NCI-H526 treated with DMSO at 0.1 percent for 48 hours (cell line): ENCODE data around the gene GRM8.

Experiments
- DNase-seq: peaks from one replicate; lab custom pipeline; 2025; lab: John Stamatoyannopoulos, UW

Gene GRM8

DNA sequence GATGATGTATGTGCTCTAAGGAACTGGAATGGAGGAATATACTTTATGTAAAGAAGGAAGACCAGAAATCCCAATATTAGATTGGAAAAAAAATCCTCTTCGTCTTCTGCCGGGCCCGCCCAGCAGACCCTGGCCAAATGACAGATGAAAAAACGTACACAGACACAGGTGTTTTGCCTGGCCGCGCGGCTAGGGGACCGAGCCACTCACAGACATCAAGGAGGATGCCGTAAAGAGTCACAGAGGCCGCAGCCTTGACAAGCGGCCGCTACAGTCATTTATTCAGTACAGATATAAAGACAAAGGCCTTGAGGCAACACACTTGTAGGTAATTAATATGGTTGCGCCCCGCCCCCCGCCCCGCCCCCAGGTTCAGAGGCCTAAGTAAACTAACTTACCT, 594.1 kb downstream of the GRM8 start:
- no peak for DNase-seq

- no peak for DNase-seq
Measured at GRCh38 chr7:126657599-126658358, 595.0 kb downstream of the GRM8 start.

DNA sequence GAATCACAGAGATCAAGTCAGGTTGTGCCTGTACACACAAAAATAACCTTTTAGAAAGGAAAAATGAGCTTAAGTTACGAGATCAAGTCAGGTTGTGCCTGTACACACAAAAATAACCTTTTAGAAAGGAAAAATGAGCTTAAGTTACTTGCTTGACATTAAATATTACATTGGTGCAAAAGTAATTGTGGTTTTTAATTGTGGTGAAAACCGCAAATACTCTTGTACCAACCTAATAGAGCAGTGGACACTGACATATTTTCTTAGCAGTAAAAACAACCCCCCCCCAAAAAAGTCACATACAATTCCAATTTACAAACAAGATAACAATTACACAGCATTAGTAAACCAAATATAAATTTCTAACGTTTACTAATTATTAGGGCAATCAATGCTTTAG, 595.6 kb downstream of the GRM8 start:
- no peak for DNase-seq

DNA sequence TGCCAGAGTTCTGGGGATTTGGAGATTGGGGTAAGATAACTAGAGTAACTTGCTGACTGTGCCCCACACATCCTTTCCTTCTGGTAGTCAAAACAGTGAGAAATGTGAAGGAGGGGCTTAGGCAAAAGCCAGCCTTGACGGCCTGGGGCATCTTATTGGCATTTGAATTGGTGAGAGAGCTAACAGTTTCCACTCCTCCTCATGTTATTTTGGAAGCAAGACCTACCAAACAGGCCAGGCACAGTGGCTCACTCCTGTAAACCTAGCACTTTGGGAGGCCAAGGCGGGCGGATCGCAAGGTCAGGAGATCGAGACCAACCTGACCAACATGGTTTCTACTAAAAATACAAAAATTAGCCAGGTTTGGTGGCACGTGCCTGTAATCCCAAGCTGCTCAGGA, 596.6 kb downstream of the GRM8 start:
- DNase-seq, result no peak

- no peak for DNase-seq
Measured at GRCh38 chr7:126637538-126637937, 615.2 kb downstream of the GRM8 start.

GRCh38 chr7:126635545-126635944, 617.2 kb downstream of the GRM8 start:
- peak; percentile 62 for DNase-seq

DNA sequence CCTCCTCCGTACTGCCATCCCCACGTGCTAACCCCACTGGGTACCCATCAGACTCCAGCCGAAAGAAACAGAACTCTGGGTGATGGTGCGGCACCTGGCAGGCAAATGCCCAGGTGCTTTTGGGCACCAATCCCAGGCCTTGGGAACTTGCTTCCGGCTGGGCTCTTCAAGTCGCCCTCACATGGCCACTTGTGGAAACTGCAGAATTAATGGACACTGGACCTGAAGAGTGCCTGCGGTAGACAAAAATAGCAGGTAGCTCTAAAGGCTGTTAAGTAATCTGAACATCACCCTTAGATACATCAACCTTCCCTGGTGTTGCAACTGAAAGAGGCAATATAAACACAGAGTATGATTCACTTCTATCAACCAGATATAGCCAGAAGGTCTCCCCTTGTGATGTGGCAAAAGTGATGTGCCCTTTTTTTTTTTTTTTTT, 644.4 kb downstream of the GRM8 start:
- peak; percentile 31 for DNase-seq

DNA sequence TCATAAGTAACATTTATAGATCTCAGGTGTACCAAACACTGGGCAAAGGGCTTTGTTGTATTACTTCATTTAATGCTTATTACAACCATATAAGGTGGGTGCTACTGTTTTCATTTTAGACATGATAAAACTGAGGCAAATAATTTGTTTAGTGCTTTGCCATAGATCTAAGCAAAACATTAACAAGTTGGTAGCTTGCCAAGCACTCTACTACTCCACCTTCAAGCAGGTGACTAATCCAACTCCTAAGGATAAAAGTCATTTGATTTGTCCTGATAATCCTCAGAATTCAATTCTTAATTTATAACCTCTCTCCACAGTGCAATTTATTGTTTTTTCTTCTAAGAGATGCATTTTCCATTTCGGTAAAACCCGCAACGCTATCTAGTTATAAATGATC, 646.4 kb downstream of the GRM8 start:
- DNase-seq, result no peak

DNA sequence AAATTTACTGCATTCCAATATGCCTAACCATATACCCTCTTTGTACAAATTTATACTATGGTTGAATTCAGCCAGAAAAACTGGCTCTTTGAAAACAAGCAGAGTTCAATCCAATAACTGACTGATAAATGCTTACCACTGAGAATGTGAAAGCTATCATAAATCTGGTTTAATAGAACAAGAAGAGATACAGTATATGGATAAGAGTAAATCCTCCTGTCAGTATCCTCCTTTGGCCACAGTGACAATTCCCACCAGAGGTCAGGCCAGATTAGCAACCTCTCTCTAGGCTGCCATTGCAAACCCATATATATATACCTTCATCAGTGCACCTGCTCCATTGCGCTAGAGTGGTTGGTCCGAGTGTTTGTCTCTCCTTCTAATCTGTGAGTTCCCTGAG, 647.2 kb downstream of the GRM8 start:
- DNase-seq, result no peak

DNA sequence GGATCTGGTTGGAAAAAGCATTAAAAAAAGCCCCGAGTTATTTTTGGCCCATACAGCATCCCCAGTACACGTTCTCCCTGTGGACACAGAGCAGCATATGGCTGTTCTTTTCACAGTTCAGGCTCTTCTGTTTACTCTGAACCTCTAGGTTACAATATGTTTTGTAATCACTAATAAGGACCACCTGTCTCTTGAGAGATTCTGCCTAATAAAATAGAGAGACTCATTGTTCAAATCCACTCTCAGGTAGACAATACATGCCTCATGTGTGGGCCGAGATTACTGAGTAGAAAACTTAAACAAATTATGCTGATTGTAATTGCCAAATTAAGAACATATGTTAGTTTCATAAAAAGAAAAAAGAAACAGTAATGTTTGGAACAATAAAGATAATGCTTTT, 647.7 kb downstream of the GRM8 start:
- no peak for DNase-seq

GRCh38 chr7:126589068-126589684, 663.6 kb downstream of the GRM8 start:
- no peak for DNase-seq

DNA sequence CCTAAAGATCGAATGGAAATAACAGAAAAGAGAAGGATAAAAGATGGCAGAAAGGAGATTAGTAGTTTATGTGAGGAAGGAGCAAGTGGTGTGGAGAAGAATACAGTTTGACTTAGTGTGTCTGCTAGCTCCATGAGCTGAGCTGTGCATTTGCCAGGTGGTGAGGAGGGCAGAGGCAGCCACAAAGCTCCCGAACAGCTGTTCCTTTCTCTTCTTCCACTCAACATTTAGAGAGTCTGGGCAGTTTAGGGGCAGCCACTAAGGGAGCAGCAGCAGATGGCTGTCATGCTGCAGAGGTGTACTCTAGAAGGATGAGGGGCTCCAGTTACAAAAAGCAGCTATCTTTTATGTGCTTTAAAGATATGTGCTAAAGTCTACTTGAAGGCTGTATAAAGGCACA, 674.4 kb downstream of the GRM8 start:
- no peak for DNase-seq

- no peak for DNase-seq
Measured at GRCh38 chr7:126574276-126575250, 678.2 kb downstream of the GRM8 start.

DNA sequence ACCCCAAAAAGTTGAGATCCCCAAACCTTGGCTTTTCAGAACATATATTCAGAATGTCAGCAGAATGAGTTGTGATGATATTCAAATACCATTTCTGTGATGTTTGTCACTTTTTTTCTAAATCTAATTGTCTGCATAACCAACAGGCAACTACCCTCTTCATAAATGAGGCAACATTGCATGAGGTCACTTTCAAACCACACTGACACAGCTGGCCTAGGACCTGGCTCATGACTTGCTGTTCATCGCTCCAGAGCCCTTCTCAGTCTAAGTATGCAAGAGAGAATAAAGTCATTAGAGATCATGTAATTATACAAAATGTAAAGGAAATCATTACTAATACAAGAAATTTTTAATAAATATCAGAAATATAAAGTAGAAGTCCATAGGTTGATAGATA, 681.9 kb downstream of the GRM8 start:
- no peak for DNase-seq

GRCh38 chr7:126569402-126569801, 683.3 kb downstream of the GRM8 start:
- no peak for DNase-seq

DNA sequence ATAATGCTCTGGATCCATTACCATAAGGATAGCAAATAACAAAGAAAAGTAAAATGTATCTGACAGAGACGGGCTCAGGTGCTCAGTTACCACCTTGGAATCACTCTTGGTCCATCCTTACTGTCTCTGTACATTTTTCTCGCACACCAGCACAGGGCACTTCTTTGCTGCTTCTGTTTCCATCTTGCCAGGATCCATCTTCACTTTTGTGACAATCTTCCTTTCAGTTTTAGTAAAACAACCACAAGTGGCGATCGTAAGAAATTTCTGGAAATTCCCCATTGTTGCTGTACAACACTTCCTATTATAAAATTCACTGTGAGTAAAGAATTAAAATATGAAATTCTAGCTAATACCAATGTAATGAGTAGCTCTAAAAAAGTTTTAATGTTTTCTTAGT, 695.5 kb downstream of the GRM8 start:
- no peak for DNase-seq

DNA sequence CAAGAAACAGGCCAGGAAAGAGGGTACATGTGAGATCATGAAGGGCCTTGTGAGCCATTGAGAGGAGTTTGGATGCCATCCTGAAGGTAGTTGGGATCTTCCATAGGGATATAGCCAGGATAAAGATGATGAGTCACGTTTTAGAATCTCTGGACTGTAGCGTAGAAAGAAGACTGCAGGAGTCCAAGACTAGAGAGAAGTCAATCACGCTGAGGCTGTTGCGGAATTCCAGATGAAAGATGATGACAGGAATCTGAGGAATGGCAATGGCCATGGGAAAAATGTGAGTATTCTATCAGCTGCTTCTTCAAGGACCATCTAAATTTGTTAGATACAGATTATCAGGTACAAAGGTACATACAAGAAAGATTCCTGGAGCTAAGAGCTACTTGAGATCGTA, 711.3 kb downstream of the GRM8 start:
- DNase-seq, result no peak

GRCh38 chr7:126535176-126535575, 717.6 kb downstream of the GRM8 start:
- no peak for DNase-seq

- DNase-seq, result no peak
Measured at GRCh38 chr7:126533715-126534114, 719.0 kb downstream of the GRM8 start.

- DNase-seq, result no peak
Measured at GRCh38 chr7:126529833-126530232, 722.9 kb downstream of the GRM8 start.

DNA sequence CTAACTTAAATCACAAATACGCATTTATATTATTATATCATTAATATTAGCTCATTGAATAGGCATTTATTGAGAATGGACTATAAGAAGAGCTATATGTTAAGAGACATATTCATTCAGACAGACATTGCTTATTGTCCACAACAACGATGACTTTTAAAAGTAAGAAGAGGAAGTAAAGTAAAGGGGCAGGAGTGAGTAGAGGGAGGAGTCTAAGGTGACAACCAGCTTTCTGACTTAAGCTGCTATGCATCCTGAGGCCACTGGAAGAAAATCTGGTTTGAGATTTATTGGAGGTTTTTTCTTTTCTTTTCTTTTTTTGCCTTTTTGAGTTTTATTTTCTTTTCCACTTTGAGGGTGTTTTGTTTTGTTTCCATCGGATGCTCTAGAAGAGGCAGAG, 723.5 kb downstream of the GRM8 start:
- DNase-seq, result no peak

- DNase-seq, result no peak
Measured at GRCh38 chr7:126525906-126526305, 726.8 kb downstream of the GRM8 start.

DNA sequence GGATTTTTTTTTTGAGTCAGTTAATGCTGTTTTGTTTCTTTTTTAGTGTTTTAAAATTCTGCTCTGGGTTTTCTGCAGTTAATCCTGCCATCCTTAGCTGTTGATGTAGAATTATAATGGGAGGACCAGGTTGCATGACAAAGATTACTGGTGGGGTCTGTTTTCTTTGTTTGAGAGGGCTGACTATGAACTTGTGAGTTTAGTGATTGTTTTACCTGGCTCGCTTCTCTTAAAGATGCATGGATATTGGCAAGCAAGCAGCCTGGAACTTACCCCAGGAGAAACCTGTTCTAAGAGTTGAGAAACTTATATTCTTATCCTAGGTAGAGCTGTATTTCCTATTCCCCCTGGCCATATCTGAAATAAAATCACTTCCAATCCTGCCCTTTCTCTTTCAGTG, 727.8 kb downstream of the GRM8 start:
- no peak for DNase-seq
